OCI-LY7 (cell line): Measurements from ENCODE around the gene SLC1A4. TPM values are rescaled to one million over a fixed set of nuclear protein-coding genes. Genes with fewer than 3 reads are reported as not detected.

Experiments
- BruUV-seq: library from RNA; stranded (reverse); fragments of 400-500 nt; replicated peaks from 2 replicates; lab custom pipeline; 2021; lab: Mats Ljungman, UMichigan
- CTCF ChIA-PET: fragments of 300-600 bp; sonication (Branson Sonifier 250); formaldehyde crosslinking; loops from one replicate; lab custom pipeline; 2022; ENCODE audit warnings: antibody characterized with exemption; ENCODE audit not compliant: unreplicated experiment; lab: Charles Lee
- POLR2A ChIA-PET: fragments of 300-600 bp; sonication (Branson Sonifier 250); formaldehyde crosslinking; loops from one replicate; lab custom pipeline; 2022; ENCODE audit warnings: antibody characterized with exemption; lab: Charles Lee
- DNase-seq: peaks from one replicate; pipeline ENCODE4 v3.0.0-alpha.2; 2015; ENCODE audit warnings: low spot score
- H2AFZ ChIP-seq: fragments of 200-600 bp; sonication (generic), shearing (Covaris generic); 2 replicates; pipeline ENCODE4 v1.6.1; 2014; ENCODE audit warnings: mild to moderate bottlenecking, antibody characterized with exemption, low read length, moderate library complexity
- H3K27ac ChIP-seq: fragments of 200-600 bp; sonication (generic); 2 replicates; pipeline ENCODE4 v1.5.1; 2014; ENCODE audit warnings: mixed run types, low read depth, mild to moderate bottlenecking, moderate library complexity, low read length, inconsistent platforms; ENCODE audit not compliant: poor library complexity, severe bottlenecking
- H3K36me3 ChIP-seq: fragments of 200-600 bp; sonication (generic); 2 replicates; pipeline ENCODE4 v1.6.1; 2014; ENCODE audit warnings: mild to moderate bottlenecking, antibody characterized with exemption, low read length, moderate library complexity, mixed read lengths; ENCODE audit not compliant: insufficient read depth
- H3K4me1 ChIP-seq: fragments of 200-600 bp; sonication (generic); 2 replicates; pipeline ENCODE4 v1.5.1; 2014; ENCODE audit warnings: mild to moderate bottlenecking, low read length; ENCODE audit not compliant: insufficient read depth, poor library complexity, severe bottlenecking
- H3K4me2 ChIP-seq: fragments of 200-600 bp; sonication (generic); 2 replicates; pipeline ENCODE4 v1.6.1; 2014; ENCODE audit warnings: mild to moderate bottlenecking, low read length
- H3K4me3 ChIP-seq: fragments of 200-600 bp; sonication (generic); 2 replicates; pipeline ENCODE4 v1.5.1; 2014; ENCODE audit warnings: mild to moderate bottlenecking, low read depth, low read length; ENCODE audit not compliant: poor library complexity, severe bottlenecking
- H3K79me2 ChIP-seq: fragments of 200-600 bp; sonication (generic); 2 replicates; pipeline ENCODE4 v1.6.1; 2016; ENCODE audit warnings: low read depth, mild to moderate bottlenecking, low read length, moderate library complexity, mixed read lengths; ENCODE audit not compliant: insufficient read depth
- H3K9me2 ChIP-seq: fragments of 200-600 bp; sonication (generic); 2 replicates; pipeline ENCODE4 v1.6.1; 2016; ENCODE audit warnings: mild to moderate bottlenecking, low read length, mixed read lengths; ENCODE audit not compliant: insufficient read depth
- H3K9me3 ChIP-seq: fragments of 200-600 bp; sonication (generic); 2 replicates; pipeline ENCODE4 v1.6.1; 2014; ENCODE audit warnings: mild to moderate bottlenecking, mixed run types, low read length, mixed read lengths
- H4K20me1 ChIP-seq: fragments of 200-600 bp; sonication (generic); 2 replicates; pipeline ENCODE4 v1.6.1; 2014; ENCODE audit warnings: mild to moderate bottlenecking, antibody characterized with exemption, low read length, moderate library complexity, mixed read lengths; ENCODE audit not compliant: insufficient read depth
- EZH2phosphoT487 ChIP-seq: fragments of 200-600 bp; sonication (generic); IDR thresholded peaks from 2 replicates; pipeline ENCODE4 v1.6.1; 2018; ENCODE audit warnings: low read depth, borderline replicate concordance, mild to moderate bottlenecking, mixed run types, antibody characterized with exemption, low read length, moderate library complexity, mixed read lengths
- intact Hi-C: fragments of 100-400 bp; cut with micrococcal nuclease; formaldehyde crosslinking; loops from one replicate; pipeline ENCODE4 v1.10.0; 2022; ENCODE audit not compliant: unreplicated experiment
- total RNA-seq, 2 experiments: library from RNA; depleted of rRNA in 1 of 2; stranded (reverse); fragments of >200 nt in 1 of 2; shearing (Covaris generic) in 1 of 2; gene quantifications; 2 replicates each; pipeline ENCODE4 v1.2.3, GENCODE V29; 2014 to 2022
- TF ChIP-seq, protein P1 (sequence below): fragments of 200-600 bp; sonication (generic); conservative IDR thresholded peaks from 2 replicates; pipeline ENCODE4 v1.5.1; 2014; ENCODE audit warnings: mild to moderate bottlenecking, antibody characterized with exemption, low read length, moderate library complexity, mixed read lengths

Gene SLC1A4
- total RNA-seq, 2 experiments from 2014 or later = 17.2 to 31.1 TPM

DNA sequence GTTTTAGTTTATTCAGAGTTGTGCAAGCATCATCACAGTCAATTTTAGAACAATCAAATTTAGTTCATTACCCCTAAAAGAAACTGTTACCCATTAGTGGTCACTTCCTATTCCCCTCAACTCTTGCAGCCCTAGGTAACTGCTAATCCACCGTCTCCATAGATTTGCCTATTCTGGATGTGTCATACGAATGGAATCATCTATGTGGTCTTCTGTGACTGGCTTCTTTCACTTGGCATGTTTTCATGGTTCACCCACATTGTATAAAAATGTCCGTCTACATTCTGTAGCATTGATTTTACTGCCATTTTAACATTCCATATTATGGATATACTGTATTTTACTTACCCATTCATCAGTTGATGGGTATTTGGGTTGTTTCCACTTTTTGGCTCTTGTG, 61.7 kb downstream of the SLC1A4 start:
- no TSS peak for BruUV-seq
- H3K4me1 ChIP-seq = peaks cover 43% of the 10 kb centered on the region
- CTCF ChIA-PET = no interaction called here

DNA sequence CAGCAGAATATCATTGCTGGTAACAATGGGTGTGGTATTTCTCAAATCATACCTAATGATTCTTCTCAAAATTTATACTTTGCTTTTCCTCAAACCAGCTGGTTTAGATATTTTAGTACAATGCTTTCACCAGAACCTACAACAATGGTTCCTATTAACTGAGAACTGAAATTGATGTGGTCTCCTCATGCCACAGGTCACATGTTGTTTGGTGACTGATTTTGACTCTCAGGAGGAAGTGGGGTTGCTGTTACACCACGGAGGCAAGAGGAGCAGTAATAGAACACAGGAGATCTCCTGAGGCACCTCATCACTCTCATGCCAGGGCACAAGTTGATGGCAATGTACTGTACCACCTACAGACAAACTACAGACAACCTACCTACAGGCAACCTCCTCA, 64.0 kb downstream of the SLC1A4 start:
- Histone ChIP-seq H3K27ac (peak overlapping the region; percentile 67), H2AFZ (peak overlapping the region; percentile 42; the same call in 1 of the 2 replicates), H3K4me1 (peaks cover 56% of the 10 kb centered on the region), H3K4me3 (peak overlapping the region; percentile 82), H3K79me2 (peaks cover 16% of the 10 kb centered on the region; the same call in 1 of the 2 replicates), H3K36me3 (peaks cover 19% of the 10 kb centered on the region), H3K9me2 (no peaks in the 10 kb centered on the region), H3K4me2 (peak overlapping the region; percentile 88), H4K20me1 (no peaks in the 10 kb centered on the region), H3K9me3 (peaks cover 22% of the 10 kb centered on the region; the same call in 1 of the 2 replicates)
- TF ChIP-seq, protein P1, sequence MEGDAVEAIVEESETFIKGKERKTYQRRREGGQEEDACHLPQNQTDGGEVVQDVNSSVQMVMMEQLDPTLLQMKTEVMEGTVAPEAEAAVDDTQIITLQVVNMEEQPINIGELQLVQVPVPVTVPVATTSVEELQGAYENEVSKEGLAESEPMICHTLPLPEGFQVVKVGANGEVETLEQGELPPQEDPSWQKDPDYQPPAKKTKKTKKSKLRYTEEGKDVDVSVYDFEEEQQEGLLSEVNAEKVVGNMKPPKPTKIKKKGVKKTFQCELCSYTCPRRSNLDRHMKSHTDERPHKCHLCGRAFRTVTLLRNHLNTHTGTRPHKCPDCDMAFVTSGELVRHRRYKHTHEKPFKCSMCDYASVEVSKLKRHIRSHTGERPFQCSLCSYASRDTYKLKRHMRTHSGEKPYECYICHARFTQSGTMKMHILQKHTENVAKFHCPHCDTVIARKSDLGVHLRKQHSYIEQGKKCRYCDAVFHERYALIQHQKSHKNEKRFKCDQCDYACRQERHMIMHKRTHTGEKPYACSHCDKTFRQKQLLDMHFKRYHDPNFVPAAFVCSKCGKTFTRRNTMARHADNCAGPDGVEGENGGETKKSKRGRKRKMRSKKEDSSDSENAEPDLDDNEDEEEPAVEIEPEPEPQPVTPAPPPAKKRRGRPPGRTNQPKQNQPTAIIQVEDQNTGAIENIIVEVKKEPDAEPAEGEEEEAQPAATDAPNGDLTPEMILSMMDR = no peak
- TF ChIP-seq EZH2phosphoT487 = no peak
- peak; percentile 79 for DNase-seq
- BruUV-seq = no TSS peak
- ChIA-PET POLR2A (interaction anchor here (0.6 to 1.6 kb wide), 13 partner anchors 10 to 404 kb away, joined by 3 to 8 read pairs (median 3); no protein-coding TSS in a partner anchor), CTCF (no interaction called here)
- intact Hi-C loops = no loop called here

More for the DNA sequence above, 61.7 kb downstream of the SLC1A4 start:
- POLR2A ChIA-PET = interaction anchor here (0.7 to 0.9 kb wide), 2 partner anchors 14 to 118 kb away, joined by 3 to 7 read pairs; no protein-coding TSS in a partner anchor
- Histone ChIP-seq H3K4me3 (no peak overlapping the region), H3K27ac (no peak overlapping the region), H3K79me2 (peaks cover 8% of the 10 kb centered on the region; the same call in 1 of the 2 replicates), H3K4me2 (no peak overlapping the region), H3K9me2 (no peaks in the 10 kb centered on the region), H2AFZ (no peak overlapping the region), H3K36me3 (peaks cover 37% of the 10 kb centered on the region), H3K9me3 (peaks cover 28% of the 10 kb centered on the region; the same call in 1 of the 2 replicates), H4K20me1 (no peaks in the 10 kb centered on the region)
- TF ChIP-seq EZH2phosphoT487 = no peak
- TF ChIP-seq, protein P1 = no peak
- intact Hi-C loops = no loop called here
- DNase-seq = no peak
